HG03060 (cell line): Measurements from ENCODE around the gene UPB1.
"Not testable (repeated sequence)": the region's sequence is repeated elsewhere in the genome, so short reads cannot be mapped to it uniquely, and the experiment has no call there.

ENCODE experiments used
- ATAC-seq: cut with Tn5 transposase; IDR thresholded peaks from one replicate; pipeline ENCODE4 v1.9.1; 2021; ENCODE audit warnings: low read depth, moderate number of reproducible peaks; ENCODE audit not compliant: unreplicated experiment

Gene UPB1

GRCh38 chr22:24525416-24526037 is 30.4 kb downstream of the UPB1 start:
- peak; percentile 56 for ATAC-seq

- no peak for ATAC-seq
These were observed 31.1 kb downstream of the UPB1 start for GRCh38 chr22:24526191-24526590.

GRCh38 chr22:24529898-24530297 is 34.8 kb downstream of the UPB1 start:
- no peak for ATAC-seq

GRCh38 chr22:24530968-24531367 is 35.8 kb downstream of the UPB1 start:
- ATAC-seq = not testable (repeated sequence)

GRCh38 chr22:24532075-24532474 is 36.9 kb downstream of the UPB1 start:
- ATAC-seq = no peak

- no peak for ATAC-seq
These were observed 40.2 kb downstream of the UPB1 start for GRCh38 chr22:24535348-24535747.

GRCh38 chr22:24536089-24536488 is 41.0 kb downstream of the UPB1 start:
- ATAC-seq = no peak

GRCh38 chr22:24540470-24540869 is 45.3 kb downstream of the UPB1 start:
- ATAC-seq = no peak

GRCh38 chr22:24541681-24542515 is 46.8 kb downstream of the UPB1 start:
- no peak for ATAC-seq

GRCh38 chr22:24542641-24543040 is 47.5 kb downstream of the UPB1 start:
- ATAC-seq = no peak

- no peak for ATAC-seq
These were observed 48.1 kb downstream of the UPB1 start for GRCh38 chr22:24543185-24543601.

GRCh38 chr22:24543679-24544243 is 48.6 kb downstream of the UPB1 start:
- no peak for ATAC-seq

- no peak for ATAC-seq
These were observed 53.7 kb downstream of the UPB1 start for GRCh38 chr22:24548812-24549211.

GRCh38 chr22:24550028-24550901 is 55.1 kb downstream of the UPB1 start:
- ATAC-seq = no peak

GRCh38 chr22:24550902-24551435 is 55.8 kb downstream of the UPB1 start:
- no peak for ATAC-seq

- not testable (repeated sequence) for ATAC-seq
These were observed 57.6 kb downstream of the UPB1 start for GRCh38 chr22:24552503-24553286.

GRCh38 chr22:24553597-24554312 is 58.6 kb downstream of the UPB1 start:
- no peak for ATAC-seq

- no peak for ATAC-seq
These were observed 59.4 kb downstream of the UPB1 start, which contains the start of gene GUCD1 for GRCh38 chr22:24554313-24555164. Gene GUCD1 (minus strand): TSS chr22:24555138. CDS start chr22:24554991, 147 bp downstream.
